HCT116 (cell line): Measurements from ENCODE around the gene PPM1E. TPM values are rescaled to one million over a fixed set of nuclear protein-coding genes. Genes with fewer than 3 reads are reported as not detected.

Source experiments
- ATAC-seq: fragments of 200-7000 bp; cut with Tn5 transposase; 2 replicates; pipeline ENCODE4 v1.9.1; 2020; ENCODE audit warnings: mild to moderate bottlenecking, moderate library complexity
- BruUV-seq: library from RNA; stranded (reverse); fragments of 400-500 nt; replicated peaks from 2 replicates; lab custom pipeline; 2021; lab: Mats Ljungman, UMichigan
- CTCF ChIA-PET: fragments of 300-600 bp; sonication (Branson Sonifier 250); formaldehyde crosslinking; loops from one replicate; lab custom pipeline; 2021; ENCODE audit warnings: antibody characterized with exemption; lab: Charles Lee
- POLR2A ChIA-PET: fragments of 300-600, 350-600 bp; sonication (Branson Sonifier 250); formaldehyde crosslinking; loops from one replicate; lab custom pipeline; 2021; ENCODE audit warnings: antibody characterized with exemption; lab: Charles Lee
- RAD21 ChIA-PET, 2 experiments: fragments of 300-600 bp; sonication (Branson Sonifier 250); formaldehyde crosslinking; loops; one replicate each; lab custom pipeline; 2023; ENCODE audit warnings: low total read pairs in 2 of 2; ENCODE audit not compliant: uncharacterized antibody in 2 of 2, unreplicated experiment in 2 of 2, low non-redundant PET in 1 of 2; lab: Charles Lee
- DNase-seq: peaks from one replicate; pipeline ENCODE4 v3.0.0-alpha.2; 2010; ENCODE audit warnings: low read depth, low spot score
- H2AFZ ChIP-seq: fragments of 200-600 bp; shearing (Covaris generic), sonication (generic); 2 replicates; pipeline ENCODE4 v1.6.1; 2017; ENCODE audit warnings: low read depth, mixed run types, mixed read lengths, antibody characterized with exemption, low read length; ENCODE audit not compliant: poor library complexity, severe bottlenecking
- H3K27ac ChIP-seq: 2 replicates; pipeline ENCODE4 v1.5.1; 2012; ENCODE audit warnings: low read depth, low read length
- H3K27me3 ChIP-seq: fragments of 200-600 bp; sonication (generic); 2 replicates; pipeline ENCODE4 v1.6.1; 2016; ENCODE audit warnings: mixed run types, low read length, mixed read lengths; ENCODE audit not compliant: insufficient read depth
- H3K36me3 ChIP-seq, 2 experiments: fragments of 200-500 bp in 1 of 2; fragments of 200-600 bp in 1 of 2; sonication (Bioruptor generic) in 1 of 2; sonication (generic) in 1 of 2; 2 replicates each; pipeline versions ENCODE4 v1.5.1 to v1.6.1; 2014 to 2016; ENCODE audit warnings: low read length in 2 of 2, inconsistent platforms in 1 of 2, mixed read lengths in 1 of 2, mixed run types in 1 of 2; ENCODE audit not compliant: insufficient read depth in 2 of 2, control insufficient read depth in 1 of 2
- H3K4me1 ChIP-seq, 2 experiments: fragments of 200-600 bp in 1 of 2; sonication (generic) in 1 of 2; 2 replicates each; pipeline versions ENCODE4 v1.5.1 to v1.6.1; 2012 to 2017; ENCODE audit warnings: low read length in 2 of 2, inconsistent platforms in 1 of 2, mild to moderate bottlenecking in 1 of 2, mixed read lengths in 1 of 2, mixed run types in 1 of 2, moderate library complexity in 1 of 2; ENCODE audit not compliant: insufficient read depth in 2 of 2, control insufficient read depth in 1 of 2
- H3K4me2 ChIP-seq: fragments of 200-600 bp; sonication (generic); 2 replicates; pipeline ENCODE4 v1.6.1; 2017; ENCODE audit warnings: mixed run types, low read length, mixed read lengths
- H3K4me3 ChIP-seq, 2 experiments: fragments of 200-600 bp in 1 of 2; sonication (generic) in 1 of 2; replicated peaks in 1 of 2; 2 replicates each; pipeline ENCODE4 v1.5.1; 2011 to 2016; ENCODE audit warnings: low read length in 2 of 2, control low read depth in 1 of 2, low read depth in 1 of 2, mild to moderate bottlenecking in 1 of 2, mixed read lengths in 1 of 2, mixed run types in 1 of 2
- H3K79me2 ChIP-seq: fragments of 200-600 bp; sonication (generic); 2 replicates; pipeline ENCODE4 v1.6.1; 2017; ENCODE audit warnings: mild to moderate bottlenecking, mixed run types, low read length, moderate library complexity, mixed read lengths; ENCODE audit not compliant: insufficient read depth
- H3K9ac ChIP-seq: fragments of 200-600 bp; sonication (generic); 2 replicates; pipeline ENCODE4 v1.6.1; 2016; ENCODE audit warnings: low read length, mixed read lengths
- H3K9me2 ChIP-seq: fragments of 200-600 bp; sonication (generic), shearing (Covaris generic); 2 replicates; pipeline ENCODE4 v1.6.1; 2017; ENCODE audit warnings: mixed run types, mild to moderate bottlenecking, moderate library complexity; ENCODE audit not compliant: insufficient read depth
- H3K9me3 ChIP-seq, 2 experiments: fragments of 200-500 bp in 1 of 2; fragments of 200-600 bp in 1 of 2; sonication (Bioruptor generic) in 1 of 2; sonication (generic) in 1 of 2; 2 replicates each; pipeline ENCODE4 v1.6.1; 2014 to 2017; ENCODE audit warnings: low read length in 2 of 2, mixed read lengths in 2 of 2, inconsistent platforms in 1 of 2, low read depth in 1 of 2, mild to moderate bottlenecking in 1 of 2, mixed run types in 1 of 2, moderate library complexity in 1 of 2; ENCODE audit not compliant: control insufficient read depth in 1 of 2, insufficient read depth in 1 of 2
- H4K20me1 ChIP-seq: fragments of 200-600 bp; sonication (generic), shearing (Covaris generic); 2 replicates; pipeline ENCODE4 v1.6.1; 2017; ENCODE audit warnings: mixed run types, mild to moderate bottlenecking, moderate library complexity; ENCODE audit not compliant: insufficient read depth
- ATF3 ChIP-seq: IDR thresholded peaks from 2 replicates; pipeline ENCODE4 v1.6.1; 2012
- CBX3 ChIP-seq: IDR thresholded peaks from 2 replicates; pipeline ENCODE4 v1.6.1; 2012; ENCODE audit warnings: low read depth
- CEBPB ChIP-seq: IDR thresholded peaks from 2 replicates; pipeline ENCODE4 v1.6.1; 2012; ENCODE audit warnings: low read depth
- CTCF ChIP-seq, 3 experiments: fragments of 200-600 bp in 1 of 3; sonication (generic) in 1 of 3; IDR thresholded peaks in 2 of 3; conservative IDR thresholded peaks in 1 of 3; 2 replicates each; pipeline ENCODE4 v1.5.1; 2012 to 2017; ENCODE audit warnings: low read depth in 2 of 3, low read length in 2 of 3, antibody characterized with exemption in 1 of 3, borderline replicate concordance in 1 of 3, control low read depth in 1 of 3, mild to moderate bottlenecking in 1 of 3, mixed read lengths in 1 of 3, mixed run types in 1 of 3, moderate library complexity in 1 of 3; ENCODE audit not compliant: insufficient read depth in 1 of 3
- ELF1 ChIP-seq: IDR thresholded peaks from 2 replicates; pipeline ENCODE4 v1.6.1; 2012; ENCODE audit warnings: low read depth, borderline replicate concordance
- EZH2 ChIP-seq: fragments of 200-600 bp; sonication (generic); IDR thresholded peaks from 2 replicates; pipeline ENCODE4 v1.6.1; 2017; ENCODE audit warnings: antibody characterized with exemption, mixed run types
- EZH2phosphoT487 ChIP-seq: fragments of 200-600 bp; IDR thresholded peaks from 2 replicates; pipeline ENCODE4 v1.6.1; 2018; ENCODE audit warnings: antibody characterized with exemption, borderline replicate concordance
- JUND ChIP-seq: IDR thresholded peaks from 2 replicates; pipeline ENCODE4 v1.6.1; 2012
- MAX ChIP-seq: IDR thresholded peaks from 2 replicates; pipeline ENCODE4 v1.6.1; 2012
- POLR2A ChIP-seq: IDR thresholded peaks from 2 replicates; pipeline ENCODE4 v1.7.0; 2011; ENCODE audit warnings: borderline replicate concordance; ENCODE audit not compliant: insufficient read depth, insufficient read length; ENCODE audit errors: extremely low read depth
- POLR2AphosphoS5 ChIP-seq: IDR thresholded peaks from 2 replicates; pipeline ENCODE4 v1.6.1; 2011; ENCODE audit warnings: mild to moderate bottlenecking, low read depth, low read length, moderate library complexity
- REST ChIP-seq: IDR thresholded peaks from 2 replicates; pipeline ENCODE4 v1.6.1; 2012; ENCODE audit warnings: low read depth
- SIN3A ChIP-seq: IDR thresholded peaks from 2 replicates; pipeline ENCODE4 v1.6.1; 2012; ENCODE audit warnings: low read depth
- SP1 ChIP-seq: IDR thresholded peaks from 2 replicates; pipeline ENCODE4 v1.6.1; 2012; ENCODE audit warnings: low read depth
- SRF ChIP-seq: IDR thresholded peaks from 2 replicates; pipeline ENCODE4 v1.6.1; 2012; ENCODE audit warnings: low read depth
- TCF7L2 ChIP-seq: IDR thresholded peaks from 2 replicates; pipeline ENCODE4 v1.7.0; 2011; ENCODE audit warnings: borderline replicate concordance, inconsistent platforms; ENCODE audit not compliant: insufficient read depth, insufficient read length; ENCODE audit errors: extremely low read depth
- YY1 ChIP-seq: IDR thresholded peaks from 2 replicates; pipeline ENCODE4 v1.6.1; 2011; ENCODE audit warnings: low read length, low read depth, moderate library complexity, mild to moderate bottlenecking; ENCODE audit not compliant: insufficient replicate concordance; ENCODE audit errors: extremely low read depth
- ZBTB33 ChIP-seq: IDR thresholded peaks from 2 replicates; pipeline ENCODE4 v1.6.1; 2011; ENCODE audit warnings: mild to moderate bottlenecking, low read length, moderate library complexity; ENCODE audit not compliant: insufficient replicate concordance; ENCODE audit errors: extremely low read depth
- ZFX ChIP-seq: fragments of 450-650 bp; IDR thresholded peaks from 2 replicates; pipeline ENCODE4 v1.6.1; 2017
- ZNF274 ChIP-seq: fragments of 200-500 bp; sonication (Bioruptor generic); IDR thresholded peaks from 2 replicates; pipeline ENCODE4 v1.6.1; 2014; ENCODE audit warnings: mild to moderate bottlenecking, low read depth, low read length, inconsistent platforms
- intact Hi-C: fragments of 100-400 bp; cut with micrococcal nuclease; formaldehyde crosslinking; loops from 2 replicates; pipeline ENCODE4 v1.10.0; 2022
- total RNA-seq: library from RNA; stranded (reverse); gene quantifications from one replicate; pipeline ENCODE4 v1.2.1, GENCODE V29; 2021; ENCODE audit not compliant: unreplicated experiment

Gene PPM1E
- total RNA-seq, 1 experiment from 2014 or later, result 0.02 TPM

- DNase-seq (no peak), ATAC-seq (no peak)
- no peaks in the 10 kb centered on the region for H3K9me2 ChIP-seq
- H3K27ac ChIP-seq, result no peak overlapping the region
- no peaks in the 10 kb centered on the region for H3K4me1 ChIP-seq
- ChIA-PET POLR2A (no interaction called here), CTCF (no interaction called here), RAD21 (no interaction called here)
- H3K4me2 ChIP-seq, result no peak overlapping the region
- BruUV-seq, result no TSS peak
- intact Hi-C loops, result no loop called here
- H2AFZ ChIP-seq, result no peak overlapping the region
- no peak for TF ChIP-seq ELF1
- TF ChIP-seq EZH2, result no peak
- no peak for TF ChIP-seq POLR2AphosphoS5
- no peak for TF ChIP-seq SP1
- TF ChIP-seq SRF, result no peak
- no peak for TF ChIP-seq ATF3
- TF ChIP-seq ZBTB33, result no peak
- no peak for TF ChIP-seq ZNF274
- TF ChIP-seq CEBPB, result no peak
- no peak for TF ChIP-seq ZFX
- no peak for TF ChIP-seq CTCF (IDR thresholded peaks at IDR 0.05 in 2 of 3, conservative IDR thresholded peaks at IDR 0.05 in 1 of 3; ENCODE audit: borderline replicate concordance in 1 of 3, insufficient read depth in 1 of 3, low read depth in 2 of 3, low read length in 2 of 3)
- no peak for TF ChIP-seq CBX3
- TF ChIP-seq POLR2A, result no peak
- TF ChIP-seq EZH2phosphoT487, result no peak
- TF ChIP-seq MAX, result no peak
- TF ChIP-seq YY1, result no peak
- no peak for TF ChIP-seq SIN3A
- TF ChIP-seq REST, result no peak
- no peak for TF ChIP-seq TCF7L2
- TF ChIP-seq JUND, result no peak
- no peaks in the 10 kb centered on the region for H3K36me3 ChIP-seq
- H3K79me2 ChIP-seq, result no peaks in the 10 kb centered on the region
- H3K4me3 ChIP-seq, result no peak overlapping the region
- H3K9ac ChIP-seq, result no peak overlapping the region
- H4K20me1 ChIP-seq, result no peaks in the 10 kb centered on the region
- H3K9me3 ChIP-seq, result no peaks in the 10 kb centered on the region
- no peaks in the 10 kb centered on the region for H3K27me3 ChIP-seq
These were observed 162.4 kb downstream of the PPM1E start for GRCh38 chr17:58918072-58918471.
